ENCODE data around the gene IL1RAPL2. TPM values are rescaled to one million over a fixed set of nuclear protein-coding genes. Genes with fewer than 3 reads are reported as not detected.

IL1RAPL2 gene
- polyA plus RNA-seq, 3 donors = not detected

DNA sequence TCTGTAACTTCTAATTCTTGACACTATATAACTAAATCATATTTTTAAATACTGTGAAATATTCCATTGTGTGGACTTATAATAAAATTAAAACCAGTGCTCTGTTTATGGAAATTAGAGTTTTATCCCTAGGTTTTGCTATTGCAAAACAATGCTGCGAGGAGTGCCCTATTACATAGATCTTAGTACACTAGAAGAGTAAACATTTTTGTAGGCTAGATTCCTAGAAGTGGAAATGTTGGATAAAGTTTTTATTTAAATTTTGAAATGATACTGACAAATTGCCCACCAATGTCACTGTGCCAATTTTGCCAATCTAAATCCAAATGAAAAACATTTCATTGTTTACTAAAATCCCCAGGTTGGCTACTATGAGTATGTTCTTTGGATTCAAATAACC, 99.7 kb downstream of the IL1RAPL2 start:
- no peak overlapping the region for H3K27ac Mint-ChIP-seq
- H3K27me3 ChIP-seq (ENCODE audit: control insufficient read depth in 2 of 2, insufficient read depth in 2 of 2, low read length in 2 of 2) = no peaks in the 10 kb centered on the region
- no peaks in the 10 kb centered on the region for H3K4me1 ChIP-seq (ENCODE audit: control insufficient read depth in 1 of 2, insufficient read depth in 2 of 2, low read length in 2 of 2)
- H3K27ac ChIP-seq (ENCODE audit: low read depth in 1 of 2, low read length in 2 of 2) = no peak overlapping the region
- no peak overlapping the region for H3K9ac ChIP-seq (ENCODE audit: insufficient read depth, low read length, poor library complexity, severe bottlenecking)
- no peaks in the 10 kb centered on the region for H3K9me3 ChIP-seq (replicated peaks in 1 of 2; ENCODE audit: control insufficient read depth in 1 of 2, insufficient read depth in 1 of 2, low read length in 2 of 2)
- H3K9me3 Mint-ChIP-seq = peaks cover 0 to 2% (median 0%) of the 10 kb centered on the region in 7 donors
- intact Hi-C loops (cut with micrococcal nuclease) = no loop called here
- WGBS (ENCODE audit: insufficient coverage) = no CpG with 5 or more reads among the region's 1 CpG
- H2AFZ ChIP-seq (ENCODE audit: insufficient read depth, low read depth, low read length, poor library complexity, severe bottlenecking) = no peak overlapping the region
- H3K4me3 Mint-ChIP-seq = no peak overlapping the region
- H4K20me1 ChIP-seq (ENCODE audit: insufficient read depth, low read length) = no peaks in the 10 kb centered on the region
- H3K27me3 Mint-ChIP-seq (ENCODE audit: low read depth in 3 of 3) = peaks cover 0 to 2% (median 0%) of the 10 kb centered on the region in 3 donors
- H3K4me3 ChIP-seq (replicated peaks in 1 of 3; ENCODE audit: low read depth in 2 of 3, low read length in 3 of 3) = no peak overlapping the region
- no peaks in the 10 kb centered on the region for H3K36me3 Mint-ChIP-seq
- no peak for DNase-seq
- H3K36me3 ChIP-seq (replicated peaks in 1 of 2; ENCODE audit: control insufficient read depth in 1 of 2, insufficient read depth in 2 of 2, low read length in 2 of 2) = no peaks in the 10 kb centered on the region
- H3K4me1 Mint-ChIP-seq = no peaks in the 10 kb centered on the region
- H3K79me2 ChIP-seq (ENCODE audit: insufficient read depth, low read length) = no peaks in the 10 kb centered on the region
- TF ChIP-seq, protein P1, sequence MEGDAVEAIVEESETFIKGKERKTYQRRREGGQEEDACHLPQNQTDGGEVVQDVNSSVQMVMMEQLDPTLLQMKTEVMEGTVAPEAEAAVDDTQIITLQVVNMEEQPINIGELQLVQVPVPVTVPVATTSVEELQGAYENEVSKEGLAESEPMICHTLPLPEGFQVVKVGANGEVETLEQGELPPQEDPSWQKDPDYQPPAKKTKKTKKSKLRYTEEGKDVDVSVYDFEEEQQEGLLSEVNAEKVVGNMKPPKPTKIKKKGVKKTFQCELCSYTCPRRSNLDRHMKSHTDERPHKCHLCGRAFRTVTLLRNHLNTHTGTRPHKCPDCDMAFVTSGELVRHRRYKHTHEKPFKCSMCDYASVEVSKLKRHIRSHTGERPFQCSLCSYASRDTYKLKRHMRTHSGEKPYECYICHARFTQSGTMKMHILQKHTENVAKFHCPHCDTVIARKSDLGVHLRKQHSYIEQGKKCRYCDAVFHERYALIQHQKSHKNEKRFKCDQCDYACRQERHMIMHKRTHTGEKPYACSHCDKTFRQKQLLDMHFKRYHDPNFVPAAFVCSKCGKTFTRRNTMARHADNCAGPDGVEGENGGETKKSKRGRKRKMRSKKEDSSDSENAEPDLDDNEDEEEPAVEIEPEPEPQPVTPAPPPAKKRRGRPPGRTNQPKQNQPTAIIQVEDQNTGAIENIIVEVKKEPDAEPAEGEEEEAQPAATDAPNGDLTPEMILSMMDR (IDR thresholded peaks at IDR 0.05) = no peak
- no peak overlapping the region for H3K4me2 ChIP-seq (replicated peaks; ENCODE audit: extremely low read depth, low read length, poor library complexity, severe bottlenecking)

DNA sequence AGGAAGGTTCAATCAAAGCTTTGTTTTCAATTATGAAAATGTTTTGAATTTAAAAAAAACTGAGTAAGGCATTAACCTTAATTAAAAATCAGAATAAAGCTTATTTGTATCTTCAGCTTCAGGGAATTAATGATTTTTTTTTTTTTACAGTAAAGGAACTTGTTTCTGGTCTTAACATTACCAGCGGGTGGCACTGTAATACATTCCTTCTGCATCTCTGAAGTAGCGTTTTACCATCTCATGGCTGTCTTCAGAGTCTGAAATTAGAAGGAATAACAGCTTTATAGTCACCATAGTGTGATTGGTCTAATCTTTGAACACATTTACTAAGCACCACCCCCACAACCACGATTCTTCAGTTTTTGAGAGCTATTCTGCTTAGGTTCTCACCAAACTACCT, 102.6 kb downstream of the IL1RAPL2 start:
- Mint-ChIP-seq H3K4me3 (no peak overlapping the region), H3K4me1 (no peaks in the 10 kb centered on the region), H3K36me3 (no peaks in the 10 kb centered on the region), H3K9me3 (peaks cover 0 to 3% (median 0%) of the 10 kb centered on the region in 7 donors), H3K27ac (no peak overlapping the region), H3K27me3 (ENCODE audit: low read depth in 3 of 3) (peaks cover 0 to 2% (median 0%) of the 10 kb centered on the region in 3 donors)
- intact Hi-C loops (cut with micrococcal nuclease) = no loop called here
- no peaks in the 10 kb centered on the region for H3K9me3 ChIP-seq (replicated peaks in 1 of 2; ENCODE audit: control insufficient read depth in 1 of 2, insufficient read depth in 1 of 2, low read length in 2 of 2)
- H3K27ac ChIP-seq (ENCODE audit: low read depth in 1 of 2, low read length in 2 of 2) = no peak overlapping the region
- H3K9ac ChIP-seq (ENCODE audit: insufficient read depth, low read length, poor library complexity, severe bottlenecking) = no peak overlapping the region
- H3K4me1 ChIP-seq (ENCODE audit: control insufficient read depth in 1 of 2, insufficient read depth in 2 of 2, low read length in 2 of 2) = no peaks in the 10 kb centered on the region
- H2AFZ ChIP-seq (ENCODE audit: insufficient read depth, low read depth, low read length, poor library complexity, severe bottlenecking) = no peak overlapping the region
- H3K79me2 ChIP-seq (ENCODE audit: insufficient read depth, low read length) = no peaks in the 10 kb centered on the region
- H4K20me1 ChIP-seq (ENCODE audit: insufficient read depth, low read length) = no peaks in the 10 kb centered on the region
- 0% methylated on average over 1 of the region's 3 CpGs for WGBS (ENCODE audit: insufficient coverage)
- H3K4me2 ChIP-seq (replicated peaks; ENCODE audit: extremely low read depth, low read length, poor library complexity, severe bottlenecking) = no peak overlapping the region
- H3K27me3 ChIP-seq (ENCODE audit: control insufficient read depth in 2 of 2, insufficient read depth in 2 of 2, low read length in 2 of 2) = no peaks in the 10 kb centered on the region
- H3K4me3 ChIP-seq (replicated peaks in 1 of 3; ENCODE audit: low read depth in 2 of 3, low read length in 3 of 3) = no peak overlapping the region
- no peak for DNase-seq
- no peaks in the 10 kb centered on the region for H3K36me3 ChIP-seq (replicated peaks in 1 of 2; ENCODE audit: control insufficient read depth in 1 of 2, insufficient read depth in 2 of 2, low read length in 2 of 2)
- TF ChIP-seq, protein P1 (IDR thresholded peaks at IDR 0.05) = no peak
